GM12891 (cell line): ENCODE results near the gene CDC20.

Source experiments
- POLR2A ChIP-seq: IDR thresholded peaks from 2 replicates; pipeline ENCODE4 v1.6.1; 2011; ENCODE audit warnings: low read depth, low read length, control low read depth
- POLR2AphosphoS5 ChIP-seq: IDR thresholded peaks from 2 replicates; pipeline ENCODE4 v1.6.1; 2011; ENCODE audit warnings: low read depth, low read length, control low read depth
- POU2F2 ChIP-seq: IDR thresholded peaks from 2 replicates; pipeline ENCODE4 v1.6.1; 2011; ENCODE audit warnings: low read depth, mild to moderate bottlenecking, control low read depth, low read length, moderate library complexity
- TAF1 ChIP-seq: IDR thresholded peaks from 2 replicates; pipeline ENCODE4 v1.6.1; 2011; ENCODE audit warnings: low read depth, low read length, control low read depth

- no peak for TF ChIP-seq POU2F2
- TF ChIP-seq TAF1 = no peak
- TF ChIP-seq POLR2A = no peak
- no peak for TF ChIP-seq POLR2AphosphoS5
Observed at GRCh38 chr1:43381612-43382011, 22.8 kb downstream of the CDC20 start.
